ENCODE data around the gene TEX28.
"Not testable (repeated sequence)": the region's sequence is repeated elsewhere in the genome, so short reads cannot be mapped to it uniquely, and the experiment has no call there.

Gene TEX28

DNA sequence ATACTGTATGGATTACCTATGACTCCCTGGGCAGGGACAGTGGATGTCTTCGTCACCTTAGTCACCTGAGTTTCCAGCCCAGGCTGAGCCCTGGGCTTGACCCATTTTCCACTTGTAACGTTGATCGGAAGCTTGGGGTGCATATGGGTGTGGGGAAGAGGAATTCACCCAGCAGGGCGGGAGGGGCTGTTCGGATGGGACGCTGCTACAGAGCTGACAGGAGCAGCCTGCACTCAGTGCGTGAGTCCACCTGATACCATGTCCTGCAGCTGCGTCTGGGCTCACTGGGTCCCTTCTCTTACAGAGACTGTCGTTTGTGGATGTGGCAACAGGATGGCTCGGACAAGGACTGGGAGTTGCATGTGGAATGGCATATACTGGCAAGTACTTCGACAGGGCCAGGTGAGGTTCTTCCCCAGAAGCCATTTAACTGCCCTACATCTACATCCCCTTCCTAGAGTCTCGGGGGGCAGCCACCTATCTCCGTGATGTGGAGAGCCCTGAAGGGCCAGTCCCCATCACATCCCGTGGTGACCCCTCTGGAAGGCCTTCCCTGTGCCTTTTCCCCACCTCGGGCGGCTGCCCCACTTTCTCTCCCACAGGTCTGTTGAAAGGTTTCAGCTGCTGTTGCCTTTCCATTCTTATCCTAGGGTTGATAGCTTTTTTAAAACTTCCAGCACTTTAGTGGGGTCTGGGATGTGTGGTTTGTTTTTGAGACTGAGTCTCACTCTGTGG lies 14.3 kb upstream of the TEX28 start:
- no peak for DNase-seq

DNA sequence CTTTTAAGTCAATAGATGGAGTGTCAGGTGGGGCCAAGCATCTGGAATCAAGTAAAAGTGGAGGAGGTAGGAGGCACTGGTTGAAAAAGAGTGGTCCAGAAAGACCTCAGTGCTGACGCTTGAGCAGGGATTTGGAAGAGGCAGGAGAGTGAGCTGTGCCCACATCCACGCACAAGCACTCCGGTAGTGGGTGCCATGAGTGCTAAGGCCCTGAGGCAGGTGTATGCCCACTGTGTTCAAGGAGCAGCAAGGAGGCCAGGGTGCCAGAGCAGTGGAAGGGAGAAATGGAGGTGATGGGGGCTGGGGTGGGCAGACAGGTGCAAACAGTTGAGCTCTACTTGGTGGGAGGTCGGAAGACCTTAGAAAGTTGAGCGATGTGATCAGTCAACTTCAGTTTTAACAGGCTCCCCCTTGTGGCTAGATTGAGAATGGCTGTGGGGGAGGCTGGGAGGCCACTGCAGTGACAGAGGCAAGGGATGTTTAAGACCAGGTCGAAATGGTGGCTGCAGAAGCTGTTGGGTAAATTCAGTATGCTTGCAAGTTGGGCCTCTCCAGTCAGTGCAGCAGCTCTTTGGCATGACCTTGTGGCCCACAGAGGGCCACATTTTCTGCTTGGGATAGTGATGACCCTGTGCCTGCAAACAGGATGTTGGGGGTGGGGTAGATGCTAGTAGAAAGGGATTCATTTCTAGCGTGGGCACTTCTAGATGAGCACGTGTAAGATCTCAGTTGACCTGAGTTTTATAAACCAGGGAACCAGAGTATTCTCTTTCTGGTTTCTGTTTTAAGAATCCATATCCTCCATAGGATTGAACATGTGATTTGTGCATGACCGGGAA lies 13.4 kb upstream of the TEX28 start:
- DNase-seq = peak; percentile 74

DNA sequence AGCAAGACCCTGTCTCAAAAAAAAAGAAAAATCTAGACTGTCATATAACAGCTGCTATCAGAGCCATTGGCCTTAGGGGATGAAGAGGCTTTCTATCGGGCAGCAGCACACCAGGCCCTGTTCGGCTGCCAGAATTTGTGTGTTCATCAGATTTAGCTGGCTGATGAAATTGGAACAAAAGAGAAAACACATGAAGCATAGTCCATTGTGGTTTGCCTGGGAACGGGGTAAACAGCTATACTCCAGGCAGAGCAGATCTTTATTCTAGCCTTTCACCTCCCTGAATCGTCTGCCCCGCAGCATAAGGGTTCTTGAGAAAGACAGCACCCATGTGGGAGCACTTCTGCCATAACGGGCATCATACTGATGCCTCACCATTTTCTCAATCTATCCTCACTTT lies 12.3 kb upstream of the TEX28 start:
- DNase-seq = no peak

DNA sequence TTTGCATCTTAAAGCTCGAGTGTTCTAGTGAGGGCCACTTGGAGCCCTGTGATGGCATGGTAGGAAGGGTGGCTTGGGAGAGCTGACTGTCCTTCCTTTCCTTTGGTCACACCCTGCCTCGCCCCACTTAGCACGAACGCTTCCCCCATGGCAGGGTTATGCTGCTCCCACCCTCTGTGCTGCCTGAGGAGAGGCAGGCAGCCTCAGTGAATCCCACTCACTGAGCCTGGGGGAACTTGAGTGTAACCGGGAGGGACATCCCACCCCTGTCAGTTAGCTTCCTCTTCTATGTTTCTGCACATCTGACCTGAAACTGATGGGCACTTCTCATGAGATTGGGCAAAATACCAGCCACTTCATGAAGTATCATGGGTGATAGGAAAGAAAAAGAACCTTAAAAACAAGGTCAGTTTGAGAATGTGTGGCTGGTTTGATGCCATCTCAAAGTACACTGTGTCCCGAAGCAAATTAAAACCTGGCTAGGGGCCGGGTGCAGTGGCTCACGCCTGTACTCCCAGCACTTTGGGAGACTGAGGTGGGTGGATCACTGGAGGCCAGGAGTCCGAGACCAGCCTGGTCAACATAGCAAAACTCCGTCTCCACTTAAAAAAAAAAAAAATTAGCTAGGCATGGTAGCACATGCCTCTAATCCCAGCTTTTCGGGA lies 10.7 kb upstream of the TEX28 start:
- DNase-seq = peak; percentile 15

DNA sequence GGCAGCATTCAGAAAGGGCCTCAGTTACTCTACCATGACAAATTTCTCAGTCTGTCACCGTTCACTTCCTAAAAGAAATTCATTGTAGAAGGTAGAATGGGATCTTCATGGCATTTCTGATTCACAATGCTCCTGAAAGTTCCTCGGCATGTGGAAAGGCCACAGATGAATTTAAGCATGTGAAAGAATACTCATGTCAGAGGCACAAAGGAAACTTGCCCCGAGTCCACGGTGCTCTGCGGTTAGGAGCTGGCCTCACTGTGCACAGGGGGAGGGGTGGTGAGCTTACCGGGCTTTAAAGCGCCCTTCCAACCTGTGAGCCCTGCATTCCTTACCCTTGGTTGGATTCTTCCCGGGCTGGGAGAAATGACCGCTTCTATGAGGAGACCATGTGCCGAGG lies 9.9 kb upstream of the TEX28 start:
- no peak for DNase-seq

DNA sequence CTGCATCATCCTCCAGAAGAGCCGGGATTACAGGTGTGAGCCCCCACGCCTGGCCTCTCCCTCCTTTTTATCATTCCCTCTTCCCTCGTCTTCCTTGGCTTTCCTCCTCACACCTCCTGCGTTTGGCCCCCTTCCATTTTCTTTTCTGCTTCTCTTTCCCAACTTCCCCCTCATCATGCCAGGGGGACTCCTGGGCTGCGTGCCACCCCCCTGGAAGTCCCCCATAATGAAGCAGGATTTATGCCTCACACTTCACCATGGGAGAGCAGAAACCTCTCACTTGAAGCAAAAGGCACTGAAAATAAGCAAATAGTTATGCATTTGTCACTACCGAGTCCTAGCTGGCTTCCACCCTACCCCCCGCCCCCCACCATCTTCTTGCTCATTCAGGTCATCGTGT lies 8.6 kb upstream of the TEX28 start:
- DNase-seq = no peak

DNA sequence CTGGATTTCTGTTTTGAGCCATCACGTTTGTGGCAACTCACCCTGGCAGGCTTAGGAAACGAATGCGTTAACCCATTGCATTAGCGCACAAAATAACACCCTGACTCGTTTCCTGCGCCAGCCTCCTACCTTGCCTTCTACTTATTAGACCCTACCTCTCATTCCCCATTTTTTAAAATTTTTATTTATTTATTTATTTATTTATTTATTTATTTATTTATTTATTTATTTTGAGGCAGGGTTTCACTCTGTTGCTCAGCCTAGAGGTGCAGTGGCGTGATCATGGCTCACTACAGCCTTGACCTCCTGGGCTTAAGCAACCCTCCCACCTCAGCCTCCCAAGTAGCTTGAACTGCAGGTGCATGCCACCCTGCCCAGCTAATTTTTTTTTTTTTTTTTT lies 8.1 kb upstream of the TEX28 start:
- DNase-seq = not testable (repeated sequence)

DNA sequence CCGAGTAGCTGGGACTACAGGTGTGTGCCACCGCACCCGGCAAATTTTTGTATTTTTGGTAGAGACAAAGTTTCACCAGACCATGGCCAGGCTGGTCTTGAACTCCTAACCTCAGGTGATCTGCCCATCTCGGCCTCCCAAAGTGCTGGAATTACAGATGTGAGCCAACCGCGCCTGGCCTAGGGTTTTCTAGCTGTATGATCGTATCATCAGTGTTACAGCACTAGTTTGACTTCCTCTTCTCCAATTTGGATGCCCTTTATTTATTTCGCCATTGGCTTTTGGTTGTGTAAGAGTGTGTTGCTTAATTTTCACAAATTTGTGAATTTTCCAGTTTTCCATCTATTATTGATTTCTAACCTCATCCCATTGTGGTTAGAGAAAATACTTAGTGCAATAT lies 5.9 kb upstream of the TEX28 start:
- DNase-seq = peak; percentile 32

DNA sequence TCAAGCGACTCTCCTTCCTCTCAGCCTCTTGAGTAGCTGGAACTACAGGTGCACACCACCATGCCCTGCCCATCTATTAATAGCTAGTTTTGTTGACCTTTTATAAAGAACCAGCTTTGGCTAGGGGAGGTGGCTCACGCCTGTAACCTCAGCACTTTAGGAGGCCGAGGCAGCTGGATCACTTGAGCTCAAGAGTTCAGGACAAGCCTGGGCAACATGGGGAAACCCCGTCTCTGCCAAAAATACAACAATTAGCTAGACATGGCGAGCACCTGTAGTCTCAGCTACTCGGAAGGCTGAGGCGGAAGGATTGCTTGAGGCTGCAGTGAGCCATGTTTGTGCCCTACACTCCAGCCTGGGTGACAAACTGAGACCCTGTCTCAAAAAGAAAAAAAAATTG lies 3.4 kb upstream of the TEX28 start:
- no peak for DNase-seq

DNA sequence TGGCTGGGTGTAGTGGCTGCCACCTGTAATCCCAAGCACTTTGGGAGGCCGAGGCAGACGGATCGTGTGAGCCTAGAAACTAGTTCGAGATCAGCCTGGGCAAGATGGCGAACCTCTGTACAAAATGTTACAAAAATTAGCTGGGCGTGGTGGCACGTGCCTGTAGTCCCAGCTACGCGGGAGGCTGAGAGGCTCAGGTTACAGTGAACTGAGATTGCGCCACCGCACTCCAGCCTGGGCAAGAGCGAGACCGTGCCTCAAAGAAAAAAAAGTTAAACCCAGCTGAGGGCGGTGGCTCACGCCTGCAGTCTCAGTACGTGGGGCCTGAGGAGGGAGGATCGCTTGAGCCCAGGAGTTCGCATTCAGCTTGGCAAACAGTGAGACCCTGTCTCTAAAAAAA lies 1.8 kb upstream of the TEX28 start:
- no peak for DNase-seq

DNA sequence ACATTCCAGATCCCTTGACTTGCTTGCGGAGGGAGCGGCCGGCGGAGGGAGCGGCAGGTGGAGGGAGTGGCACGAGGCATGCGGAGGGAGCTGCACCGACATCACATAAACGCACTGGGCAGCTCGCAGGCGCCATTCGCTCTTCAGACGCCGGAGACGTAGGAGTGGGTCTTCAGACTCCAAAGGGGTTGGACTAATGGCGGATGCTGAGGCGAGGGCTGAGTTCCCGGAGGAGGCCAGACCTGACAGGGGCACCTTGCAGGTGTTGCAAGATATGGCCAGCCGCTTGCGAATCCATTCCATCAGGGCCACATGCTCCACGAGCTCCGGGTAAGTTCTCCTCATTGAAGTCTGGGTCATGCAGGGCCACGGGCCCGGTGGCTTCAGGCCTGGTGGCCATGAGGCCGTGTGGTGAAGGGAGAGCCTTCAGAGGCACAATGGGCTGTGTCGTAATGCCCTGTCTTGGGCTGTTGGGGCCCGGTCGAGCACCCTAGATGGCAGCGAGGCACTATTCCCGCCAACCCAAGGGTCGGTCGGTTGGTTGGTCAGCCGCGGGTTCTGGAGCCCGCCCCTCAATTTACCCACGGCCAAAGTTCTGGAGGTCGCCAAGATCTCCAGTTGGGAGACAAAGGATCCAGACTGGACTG lies 863 bp upstream of the TEX28 start, which contains the start of gene TKTL1:
Gene TKTL1 (plus strand): TSS at position 132 of the 647 bp plus-strand sequence. CDS start 65 bp downstream, at position 197.
- DNase-seq = no peak

DNA sequence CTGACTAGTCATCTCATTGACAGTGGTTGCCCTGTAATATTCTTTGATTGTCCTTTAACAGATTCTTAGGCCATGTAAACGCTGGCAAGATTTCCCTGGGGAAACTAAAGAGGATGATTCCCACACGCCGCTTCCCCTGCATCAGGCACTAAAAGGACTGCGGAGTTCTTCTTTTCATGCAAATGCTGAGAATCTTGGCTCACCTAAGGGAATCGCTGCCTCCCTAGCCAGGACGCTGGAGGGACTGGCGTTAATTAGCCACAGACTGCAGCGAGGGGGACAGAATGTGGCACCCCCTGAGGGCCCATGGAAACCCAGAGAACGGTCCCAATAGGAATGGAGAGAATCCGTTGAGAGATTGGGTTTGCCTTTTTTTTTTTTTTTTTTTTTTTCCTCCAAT lies 8.5 kb downstream of the TEX28 start:
- DNase-seq = not testable (repeated sequence)

DNA sequence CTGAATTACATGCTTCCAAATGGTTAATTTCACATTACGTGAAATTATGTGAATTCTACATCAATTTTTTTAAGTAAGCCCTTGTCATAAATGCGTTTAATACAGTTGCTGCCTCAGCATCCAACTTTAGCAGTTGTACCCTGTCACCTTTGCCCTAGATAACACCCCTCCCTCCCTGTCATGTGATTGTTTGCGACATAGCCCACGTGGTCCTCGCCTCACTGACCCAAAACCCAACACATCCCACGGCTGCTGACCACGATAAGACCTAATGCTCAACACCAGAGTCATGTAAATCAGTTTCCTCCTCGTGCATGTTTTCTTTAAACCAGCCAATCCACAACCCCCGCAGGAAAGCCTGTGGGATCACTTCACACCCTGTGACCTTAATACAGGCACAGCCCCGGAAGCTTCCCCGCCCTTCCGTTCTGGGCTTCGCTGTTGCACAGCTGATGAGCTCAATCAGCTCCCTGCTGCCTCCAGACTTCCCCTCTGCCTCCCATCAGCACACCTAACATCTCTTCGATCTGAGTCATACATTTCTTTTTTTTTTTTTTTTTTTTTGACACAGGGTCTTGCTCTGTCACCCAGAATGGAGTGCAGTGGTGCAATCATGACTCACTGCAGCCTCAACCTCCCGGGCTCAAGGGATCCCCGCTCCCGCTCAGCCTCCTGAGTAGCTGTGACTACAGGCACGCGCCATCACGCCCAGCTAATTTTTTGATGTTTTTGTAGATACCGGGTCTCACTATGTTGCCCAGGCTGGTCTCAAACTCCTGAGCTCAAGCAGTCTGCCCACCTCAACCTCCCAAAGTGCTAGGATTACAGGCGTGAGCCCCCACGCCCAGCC lies 10.2 kb downstream of the TEX28 start:
- DNase-seq = not testable (repeated sequence)

DNA sequence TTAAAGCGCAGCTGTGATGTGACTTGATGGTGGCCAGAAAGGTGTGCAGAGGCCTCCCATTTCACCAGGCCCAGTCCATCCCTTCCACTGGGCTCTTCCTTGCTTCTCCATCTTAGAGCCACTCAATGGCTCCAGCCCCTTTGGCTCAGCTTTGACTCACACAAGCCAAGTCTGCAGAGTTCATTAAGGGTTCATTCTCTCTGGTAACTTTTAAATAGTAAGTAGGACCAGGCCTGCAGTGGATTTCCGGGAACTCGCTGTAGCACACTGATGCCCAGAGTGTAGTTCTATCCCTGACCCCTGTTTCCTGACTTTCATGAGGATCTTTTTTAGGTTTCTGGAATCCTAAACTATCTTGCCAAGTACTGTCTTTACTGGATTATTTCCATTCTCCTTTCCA lies 25.7 kb downstream of the TEX28 start:
- not testable (repeated sequence) for DNase-seq

DNA sequence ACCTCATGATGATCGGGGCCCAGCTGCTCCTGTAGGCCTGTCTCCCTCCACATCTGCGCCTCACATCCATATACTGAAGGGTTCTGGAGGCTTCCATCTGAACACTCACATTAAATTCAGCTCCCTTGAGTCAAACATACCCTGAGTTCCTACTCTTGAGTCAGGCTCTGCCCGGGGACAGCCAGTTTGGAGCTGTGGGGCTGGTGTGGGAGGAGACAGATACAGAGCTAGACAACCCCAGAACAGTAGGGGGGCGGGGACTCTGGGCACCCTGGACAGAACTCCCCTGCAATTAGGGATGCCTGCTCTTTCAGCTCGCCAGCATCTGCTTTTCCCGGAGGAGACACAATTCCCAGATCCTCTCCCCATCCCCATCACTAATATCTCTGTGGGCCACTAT lies 31.9 kb downstream of the TEX28 start:
- not testable (repeated sequence) for DNase-seq

DNA sequence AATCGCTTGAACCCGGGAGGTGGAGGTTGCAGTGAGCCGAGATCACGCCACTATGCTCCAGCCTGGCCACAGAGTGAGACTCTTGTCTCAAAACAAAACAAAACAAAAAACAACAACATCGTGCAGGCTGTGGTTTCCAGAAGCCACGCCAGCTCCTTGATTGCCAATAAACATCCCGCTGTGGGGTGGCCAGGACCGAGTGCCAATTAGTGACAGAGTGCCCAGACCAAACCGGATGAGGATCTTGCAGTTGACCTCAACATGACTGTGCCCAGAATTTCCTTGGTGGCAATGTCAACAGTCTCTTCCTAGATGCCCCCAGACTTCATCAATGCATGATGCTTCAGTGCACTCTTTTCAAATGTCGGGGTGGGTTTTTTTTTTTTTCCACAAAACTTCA lies 36.2 kb downstream of the TEX28 start:
- DNase-seq = not testable (repeated sequence)

DNA sequence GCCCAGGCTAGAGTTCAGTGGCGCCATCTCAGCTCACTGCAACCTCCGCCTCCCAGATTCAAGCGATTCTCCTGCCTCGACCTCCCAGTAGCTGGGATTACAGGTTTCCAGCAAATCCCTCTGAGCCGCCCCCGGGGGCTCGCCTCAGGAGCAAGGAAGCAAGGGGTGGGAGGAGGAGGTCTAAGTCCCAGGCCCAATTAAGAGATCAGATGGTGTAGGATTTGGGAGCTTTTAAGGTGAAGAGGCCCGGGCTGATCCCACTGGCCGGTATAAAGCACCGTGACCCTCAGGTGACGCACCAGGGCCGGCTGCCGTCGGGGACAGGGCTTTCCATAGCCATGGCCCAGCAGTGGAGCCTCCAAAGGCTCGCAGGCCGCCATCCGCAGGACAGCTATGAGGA lies 37.6 kb downstream of the TEX28 start, which contains the start of gene OPN1MW3:
Gene OPN1MW3 (plus strand): TSS at position 301 of the 400 bp plus-strand sequence. CDS start 38 bp downstream, at position 339.
- not testable (repeated sequence) for DNase-seq

DNA sequence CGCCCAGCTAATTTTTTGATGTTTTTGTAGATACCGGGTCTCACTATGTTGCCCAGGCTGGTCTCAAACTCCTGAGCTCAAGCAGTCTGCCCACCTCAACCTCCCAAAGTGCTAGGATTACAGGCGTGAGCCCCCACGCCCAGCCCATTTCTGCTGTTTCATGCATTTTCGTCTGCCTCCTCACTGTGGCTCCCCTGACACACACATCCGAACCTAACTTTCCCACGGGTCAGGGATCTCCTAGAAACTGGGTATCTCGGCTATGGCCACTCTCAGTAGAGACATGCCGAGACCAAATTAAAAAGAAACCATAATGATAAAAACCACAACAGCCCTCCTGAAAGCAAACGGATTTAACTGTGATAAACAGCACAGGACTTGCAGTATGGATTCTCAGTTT lies 46.8 kb downstream of the TEX28 start:
- not testable (repeated sequence) for DNase-seq

DNA sequence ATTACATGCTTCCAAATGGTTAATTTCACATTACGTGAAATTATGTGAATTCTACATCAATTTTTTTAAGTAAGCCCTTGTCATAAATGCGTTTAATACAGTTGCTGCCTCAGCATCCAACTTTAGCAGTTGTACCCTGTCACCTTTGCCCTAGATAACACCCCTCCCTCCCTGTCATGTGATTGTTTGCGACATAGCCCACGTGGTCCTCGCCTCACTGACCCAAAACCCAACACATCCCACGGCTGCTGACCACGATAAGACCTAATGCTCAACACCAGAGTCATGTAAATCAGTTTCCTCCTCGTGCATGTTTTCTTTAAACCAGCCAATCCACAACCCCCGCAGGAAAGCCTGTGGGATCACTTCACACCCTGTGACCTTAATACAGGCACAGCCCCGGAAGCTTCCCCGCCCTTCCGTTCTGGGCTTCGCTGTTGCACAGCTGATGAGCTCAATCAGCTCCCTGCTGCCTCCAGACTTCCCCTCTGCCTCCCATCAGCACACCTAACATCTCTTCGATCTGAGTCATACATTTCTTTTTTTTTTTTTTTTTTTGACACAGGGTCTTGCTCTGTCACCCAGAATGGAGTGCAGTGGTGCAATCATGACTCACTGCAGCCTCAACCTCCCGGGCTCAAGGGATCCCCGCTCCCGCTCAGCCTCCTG lies 47.4 kb downstream of the TEX28 start:
- not testable (repeated sequence) for DNase-seq

DNA sequence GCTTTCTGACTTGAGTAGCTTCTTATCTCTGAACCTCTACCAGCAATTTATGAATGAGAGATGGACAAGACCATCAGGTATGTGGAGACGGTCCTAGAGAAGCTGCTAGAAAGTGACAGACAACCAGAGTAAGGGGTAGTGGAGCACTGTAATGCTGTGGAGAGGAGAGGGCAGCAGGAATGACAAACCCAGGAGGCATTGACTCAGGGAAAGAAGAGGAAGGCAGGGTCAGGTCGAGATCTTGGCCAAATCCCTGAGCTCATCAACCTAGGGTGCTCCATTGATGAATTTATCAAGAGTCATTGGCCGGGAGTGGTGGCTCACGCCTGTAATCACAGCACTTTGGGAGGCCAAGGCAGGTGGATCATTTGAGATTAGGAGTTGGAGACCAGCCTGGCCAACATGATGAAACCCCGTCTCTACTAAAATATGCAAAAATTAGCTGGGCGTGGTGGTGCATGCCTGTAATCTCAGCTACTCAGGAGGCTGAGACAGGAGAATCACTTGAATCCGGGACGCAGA lies 54.9 kb downstream of the TEX28 start:
- peak; percentile 2 for DNase-seq

DNA sequence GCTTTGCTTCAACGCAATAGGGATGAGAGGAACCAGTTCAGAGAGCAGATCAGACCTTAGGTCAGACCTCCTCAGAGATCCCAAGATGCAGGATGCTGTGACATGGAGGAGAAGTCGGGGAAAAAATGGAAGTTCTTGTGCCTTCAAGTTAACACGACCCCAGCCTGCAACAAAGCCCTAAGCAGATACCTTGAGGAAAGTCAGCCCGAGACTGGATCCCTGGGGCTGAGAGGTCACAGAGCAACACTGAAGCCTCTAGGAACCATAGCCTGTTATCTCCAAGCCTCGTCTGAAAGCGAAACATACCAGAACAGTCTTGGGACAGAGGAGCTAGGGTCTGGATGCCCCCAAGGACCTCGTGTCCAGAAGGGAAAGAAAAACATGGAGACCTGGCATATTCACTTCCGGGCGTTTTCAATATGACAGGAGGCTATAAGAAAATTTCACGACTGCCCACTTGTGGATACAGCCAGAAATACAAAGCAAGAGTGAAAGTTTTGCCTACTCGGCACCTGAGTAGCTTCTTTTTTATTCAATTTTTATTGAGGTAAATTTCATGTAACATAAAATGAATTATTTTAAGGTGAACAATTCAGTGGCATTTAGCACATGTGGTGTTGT lies 55.9 kb downstream of the TEX28 start:
- DNase-seq = not testable (repeated sequence)

Data from hematopoietic multipotent progenitor cell treated with erythropoietin and hydrocortisone succinate and interleukin-3 and kit ligand, for 6 days (in vitro differentiated cells).